ENCODE measurements around the gene PPA2. TPM values are rescaled to one million over a fixed set of nuclear protein-coding genes. Genes with fewer than 3 reads are reported as not detected.

PPA2 gene
- 76.9 and 85.9 TPM in 2 replicates for total RNA-seq

GRCh38 chr4:105473324-105474098, at the start of gene PPA2:
Gene PPA2, minus strand, starts transcription at chr4:105474062. Its CDS starts 12 bp downstream, at chr4:105474050.

Other genes with a start within 250 kb of the PPA2 start
- gene ARHGEF38, start 78.6 kb upstream of the PPA2 start, total RNA-seq, result not detected in 2 replicates
- gene INTS12, start 234.6 kb upstream of the PPA2 start, total RNA-seq, result 19.9 and 24.0 TPM in 2 replicates
- 12.6 and 15.6 TPM in 2 replicates for gene GSTCD, start 234.7 kb upstream of the PPA2 start, total RNA-seq